ENCODE measurements around the gene CDC14B. TPM values are rescaled to one million over a fixed set of nuclear protein-coding genes. Genes with fewer than 3 reads are reported as not detected.
"Not testable (repeated sequence)": the region's sequence is repeated elsewhere in the genome, so short reads cannot be mapped to it uniquely, and the experiment has no call there.

The CDC14B gene
- total RNA-seq, 1 donor from 2014 or later = 18.6 TPM

DNA sequence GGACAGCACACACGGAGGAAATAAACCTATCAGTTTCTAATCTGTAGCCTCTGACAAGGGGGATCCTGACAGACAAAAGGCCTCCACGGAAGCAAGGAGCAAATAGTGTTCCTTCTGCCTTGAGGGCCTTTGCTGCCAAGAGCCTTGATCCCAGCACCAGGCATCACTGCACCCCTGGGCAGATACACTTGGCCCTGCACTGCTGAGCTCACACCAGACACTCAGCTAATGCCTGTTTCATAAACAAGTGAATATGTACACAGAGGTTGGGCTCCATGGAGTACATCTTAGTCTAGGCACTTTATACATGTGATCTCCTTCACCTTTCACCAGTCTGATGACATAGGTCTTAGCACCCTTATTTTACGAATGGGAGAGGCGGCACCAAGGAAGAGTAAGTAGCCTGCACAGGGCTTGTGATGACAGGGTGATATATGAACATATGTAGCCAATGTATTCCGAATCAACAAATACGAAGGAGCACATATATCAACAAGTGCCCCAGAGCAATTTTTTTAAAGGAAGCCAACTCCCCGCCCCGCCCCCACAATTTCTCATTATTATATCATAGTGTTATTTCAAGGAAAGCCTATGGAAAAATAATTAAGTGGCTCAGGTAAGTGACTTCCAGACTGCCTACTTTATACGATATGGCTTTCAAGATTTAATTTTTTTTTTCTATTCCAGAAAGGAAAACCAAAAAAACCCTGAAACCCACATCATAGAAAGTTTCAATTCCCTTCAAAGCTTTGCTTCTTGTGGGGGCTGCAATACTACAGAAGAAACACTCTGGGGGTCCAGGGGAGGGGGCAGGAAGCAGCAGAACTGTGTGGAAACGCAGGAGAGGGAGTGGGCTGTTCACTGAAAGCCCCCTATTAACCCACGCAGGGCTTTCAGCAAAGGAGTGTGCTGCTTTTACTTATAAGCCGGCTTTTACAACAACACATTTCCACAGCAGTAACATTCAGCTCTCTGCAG lies 32.0 kb downstream of the CDC14B start:
- H3K9me3 Mint-ChIP-seq (ENCODE audit: unreplicated experiment) = no peaks in the 10 kb centered on the region
- DNase-seq (ENCODE audit: extremely low spot score, unreplicated experiment) = no peak
- no peaks in the 10 kb centered on the region for H3K36me3 Mint-ChIP-seq (ENCODE audit: unreplicated experiment)
- H3K27me3 Mint-ChIP-seq (ENCODE audit: unreplicated experiment) = no peaks in the 10 kb centered on the region
- TF ChIP-seq, protein P1, sequence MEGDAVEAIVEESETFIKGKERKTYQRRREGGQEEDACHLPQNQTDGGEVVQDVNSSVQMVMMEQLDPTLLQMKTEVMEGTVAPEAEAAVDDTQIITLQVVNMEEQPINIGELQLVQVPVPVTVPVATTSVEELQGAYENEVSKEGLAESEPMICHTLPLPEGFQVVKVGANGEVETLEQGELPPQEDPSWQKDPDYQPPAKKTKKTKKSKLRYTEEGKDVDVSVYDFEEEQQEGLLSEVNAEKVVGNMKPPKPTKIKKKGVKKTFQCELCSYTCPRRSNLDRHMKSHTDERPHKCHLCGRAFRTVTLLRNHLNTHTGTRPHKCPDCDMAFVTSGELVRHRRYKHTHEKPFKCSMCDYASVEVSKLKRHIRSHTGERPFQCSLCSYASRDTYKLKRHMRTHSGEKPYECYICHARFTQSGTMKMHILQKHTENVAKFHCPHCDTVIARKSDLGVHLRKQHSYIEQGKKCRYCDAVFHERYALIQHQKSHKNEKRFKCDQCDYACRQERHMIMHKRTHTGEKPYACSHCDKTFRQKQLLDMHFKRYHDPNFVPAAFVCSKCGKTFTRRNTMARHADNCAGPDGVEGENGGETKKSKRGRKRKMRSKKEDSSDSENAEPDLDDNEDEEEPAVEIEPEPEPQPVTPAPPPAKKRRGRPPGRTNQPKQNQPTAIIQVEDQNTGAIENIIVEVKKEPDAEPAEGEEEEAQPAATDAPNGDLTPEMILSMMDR (IDR thresholded peaks at IDR 0.05) = no peak
- peaks cover 11% of the 10 kb centered on the region for H3K4me1 Mint-ChIP-seq (ENCODE audit: unreplicated experiment)
- no peak overlapping the region for H3K27ac Mint-ChIP-seq (ENCODE audit: unreplicated experiment)
- H3K4me3 Mint-ChIP-seq (ENCODE audit: unreplicated experiment) = no peak overlapping the region

GRCh38 chr9:96585426-96585825 lies 34.2 kb downstream of the CDC14B start:
- Mint-ChIP-seq H3K36me3 (ENCODE audit: unreplicated experiment) (no peaks in the 10 kb centered on the region), H3K4me3 (ENCODE audit: unreplicated experiment) (no peak overlapping the region), H3K27ac (ENCODE audit: unreplicated experiment) (no peak overlapping the region), H3K27me3 (ENCODE audit: unreplicated experiment) (no peaks in the 10 kb centered on the region), H3K9me3 (ENCODE audit: unreplicated experiment) (no peaks in the 10 kb centered on the region), H3K4me1 (ENCODE audit: unreplicated experiment) (peaks cover 21% of the 10 kb centered on the region)
- TF ChIP-seq, protein P1 (IDR thresholded peaks at IDR 0.05) = no peak
- no peak for DNase-seq (ENCODE audit: extremely low spot score, unreplicated experiment)

DNA sequence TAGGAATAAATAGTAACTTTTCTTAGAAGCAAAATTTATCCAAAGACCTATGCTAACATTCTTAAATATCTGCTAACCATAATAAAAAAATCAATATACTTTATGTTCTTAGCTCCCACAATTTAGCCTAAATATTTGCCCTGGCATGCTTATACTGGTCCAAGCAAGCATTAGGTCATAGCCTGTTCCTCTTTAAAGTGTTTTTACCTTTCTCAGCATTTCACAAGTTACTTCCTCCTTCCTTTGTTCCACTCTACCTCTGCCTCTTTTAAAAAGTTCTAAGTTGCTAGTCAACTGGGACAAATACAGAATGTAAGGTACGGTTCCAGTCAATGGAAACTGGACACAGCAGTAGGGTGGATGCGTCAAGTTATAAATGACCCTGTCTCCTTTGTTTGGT lies 37.4 kb downstream of the CDC14B start:
- not testable (repeated sequence) for H3K27ac Mint-ChIP-seq (ENCODE audit: unreplicated experiment); H3K36me3 Mint-ChIP-seq (ENCODE audit: unreplicated experiment); DNase-seq (ENCODE audit: extremely low spot score, unreplicated experiment); H3K27me3 Mint-ChIP-seq (ENCODE audit: unreplicated experiment); H3K9me3 Mint-ChIP-seq (ENCODE audit: unreplicated experiment); H3K4me3 Mint-ChIP-seq (ENCODE audit: unreplicated experiment)
- H3K4me1 Mint-ChIP-seq (ENCODE audit: unreplicated experiment) = peaks cover 23% of the 10 kb centered on the region

- Mint-ChIP-seq H3K9me3 (ENCODE audit: unreplicated experiment) (no peaks in the 10 kb centered on the region), H3K27me3 (ENCODE audit: unreplicated experiment) (no peaks in the 10 kb centered on the region), H3K36me3 (ENCODE audit: unreplicated experiment) (no peaks in the 10 kb centered on the region), H3K27ac (ENCODE audit: unreplicated experiment) (no peak overlapping the region), H3K4me3 (ENCODE audit: unreplicated experiment) (no peak overlapping the region), H3K4me1 (ENCODE audit: unreplicated experiment) (peaks cover 23% of the 10 kb centered on the region)
- TF ChIP-seq, protein P1 (IDR thresholded peaks at IDR 0.05) = no peak
- DNase-seq (ENCODE audit: extremely low spot score, unreplicated experiment) = no peak
Observed at GRCh38 chr9:96581786-96582185, 37.9 kb downstream of the CDC14B start.

DNA sequence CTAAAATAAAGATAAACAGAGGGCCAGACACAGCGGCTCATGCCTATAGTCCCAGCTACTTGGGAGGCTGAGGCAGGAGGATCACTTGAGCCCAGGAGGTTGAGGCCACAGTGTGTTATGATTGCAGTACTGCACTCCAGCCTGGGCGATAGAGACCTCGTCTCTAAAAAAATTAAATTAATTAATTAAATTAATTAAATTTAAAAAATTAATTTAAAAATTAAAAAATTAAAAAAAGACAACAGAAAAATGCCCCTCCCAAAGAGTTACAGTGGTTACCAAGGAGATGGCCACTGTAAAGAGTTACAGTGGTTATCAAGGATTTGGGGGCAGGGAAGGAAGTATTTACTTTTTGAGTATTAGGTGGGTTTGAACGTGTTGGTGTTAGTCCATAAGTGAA lies 38.3 kb downstream of the CDC14B start:
- H3K4me3 Mint-ChIP-seq (ENCODE audit: unreplicated experiment) = no peak overlapping the region
- peaks cover 23% of the 10 kb centered on the region for H3K4me1 Mint-ChIP-seq (ENCODE audit: unreplicated experiment)
- no peaks in the 10 kb centered on the region for H3K36me3 Mint-ChIP-seq (ENCODE audit: unreplicated experiment)
- no peaks in the 10 kb centered on the region for H3K27me3 Mint-ChIP-seq (ENCODE audit: unreplicated experiment)
- TF ChIP-seq, protein P1 (IDR thresholded peaks at IDR 0.05) = no peak
- H3K9me3 Mint-ChIP-seq (ENCODE audit: unreplicated experiment) = no peaks in the 10 kb centered on the region
- DNase-seq (ENCODE audit: extremely low spot score, unreplicated experiment) = no peak
- H3K27ac Mint-ChIP-seq (ENCODE audit: unreplicated experiment) = no peak overlapping the region

Measured in osteocyte (in vitro differentiated cells).